LNCaP clone FGC (cell line): ENCODE measurements around the gene NUTM1.
"Not testable (repeated sequence)": the region's sequence is repeated elsewhere in the genome, so short reads cannot be mapped to it uniquely, and the experiment has no call there.

Source experiments
- DNase-seq: peaks from one replicate; pipeline ENCODE4 v3.0.0-alpha.2; 2011; ENCODE audit warnings: low read depth
- H3K4me3 ChIP-seq: 2 replicates; pipeline ENCODE4 v1.5.1; 2011; ENCODE audit warnings: mild to moderate bottlenecking, low read depth, low read length, control low read depth
- CTCF ChIP-seq: IDR thresholded peaks from 2 replicates; pipeline ENCODE4 v1.5.1; 2012; ENCODE audit warnings: mild to moderate bottlenecking; ENCODE audit not compliant: control insufficient read depth, insufficient read depth; ENCODE audit errors: extremely low read depth

NUTM1 gene

GRCh38 chr15:34370643-34371042 lies 27.5 kb downstream of the NUTM1 start:
- no peak for DNase-seq
- TF ChIP-seq CTCF: no peak
- no peak overlapping the region for H3K4me3 ChIP-seq

GRCh38 chr15:34373951-34374350 lies 30.8 kb downstream of the NUTM1 start:
- no peak overlapping the region for H3K4me3 ChIP-seq
- TF ChIP-seq CTCF: no peak
- DNase-seq: no peak

- no peak for TF ChIP-seq CTCF
- H3K4me3 ChIP-seq: no peak overlapping the region
- no peak for DNase-seq
These were observed 31.7 kb downstream of the NUTM1 start for GRCh38 chr15:34374816-34375215.

- not testable (repeated sequence) for H3K4me3 ChIP-seq, DNase-seq
These were observed 32.4 kb downstream of the NUTM1 start for GRCh38 chr15:34375541-34375940.

- DNase-seq: no peak
- no peak for TF ChIP-seq CTCF
These were observed 33.7 kb downstream of the NUTM1 start for GRCh38 chr15:34376856-34377255.

GRCh38 chr15:34380491-34380890 lies 37.4 kb downstream of the NUTM1 start:
- not testable (repeated sequence) for H3K4me3 ChIP-seq, DNase-seq

More at GRCh38 chr15:34376856-34377255, 33.7 kb downstream of the NUTM1 start:
- H3K4me3 ChIP-seq: no peak overlapping the region

- DNase-seq, H3K4me3 ChIP-seq: not testable (repeated sequence)
These were observed 38.9 kb downstream of the NUTM1 start for GRCh38 chr15:34381829-34382521.

- not testable (repeated sequence) for DNase-seq
These were observed 46.5 kb downstream of the NUTM1 start for GRCh38 chr15:34389594-34390086.

GRCh38 chr15:34392981-34393380 lies 49.9 kb downstream of the NUTM1 start:
- DNase-seq, H3K4me3 ChIP-seq: not testable (repeated sequence)

More at GRCh38 chr15:34389594-34390086, 46.5 kb downstream of the NUTM1 start:
- not testable (repeated sequence) for H3K4me3 ChIP-seq

GRCh38 chr15:34397637-34398259 lies 54.6 kb downstream of the NUTM1 start:
- not testable (repeated sequence) for H3K4me3 ChIP-seq, DNase-seq

- not testable (repeated sequence) for H3K4me3 ChIP-seq, DNase-seq
These were observed 60.1 kb downstream of the NUTM1 start for GRCh38 chr15:34403160-34403598.

- H3K4me3 ChIP-seq, DNase-seq: not testable (repeated sequence)
These were observed 60.8 kb downstream of the NUTM1 start for GRCh38 chr15:34403899-34404298.
